AG10803 (cell line): ENCODE measurements around the gene GIGYF2.
"Not testable (repeated sequence)": the region's sequence is repeated elsewhere in the genome, so short reads cannot be mapped to it uniquely, and the experiment has no call there.

Source experiments
- DNase-seq: peaks from one replicate; pipeline ENCODE4 v3.0.0; 2010; ENCODE audit warnings: low read depth
- H3K4me3 ChIP-seq: 2 replicates; pipeline ENCODE4 v1.5.1; 2011; ENCODE audit warnings: mild to moderate bottlenecking, low read length, control low read depth
- CTCF ChIP-seq: conservative IDR thresholded peaks from 2 replicates; pipeline ENCODE4 v1.5.1; 2011; ENCODE audit warnings: mild to moderate bottlenecking, low read length, control low read depth, inconsistent platforms

Gene GIGYF2

GRCh38 chr2:232897598-232898408 is 200.7 kb downstream of the GIGYF2 start:
- no peak for DNase-seq
- no peak overlapping the region for H3K4me3 ChIP-seq
- no peak for TF ChIP-seq CTCF

GRCh38 chr2:232898592-232899543 is 201.7 kb downstream of the GIGYF2 start:
- no peak for TF ChIP-seq CTCF
- DNase-seq: peak; percentile 42
- H3K4me3 ChIP-seq: no peak overlapping the region

- TF ChIP-seq CTCF: no peak
- H3K4me3 ChIP-seq: no peak overlapping the region
- no peak for DNase-seq
Observed at GRCh38 chr2:232900811-232901735, 203.9 kb downstream of the GIGYF2 start.

- TF ChIP-seq CTCF: no peak
- peak; percentile 82 for DNase-seq
- H3K4me3 ChIP-seq: no peak overlapping the region
Observed at GRCh38 chr2:232901736-232902578, 204.8 kb downstream of the GIGYF2 start.

- no peak for TF ChIP-seq CTCF
- no peak overlapping the region for H3K4me3 ChIP-seq
- no peak for DNase-seq
Observed at GRCh38 chr2:232903989-232904388, 206.9 kb downstream of the GIGYF2 start.

GRCh38 chr2:232906867-232907717 is 210.0 kb downstream of the GIGYF2 start:
- H3K4me3 ChIP-seq, DNase-seq: not testable (repeated sequence)

GRCh38 chr2:232907718-232908085 is 210.6 kb downstream of the GIGYF2 start:
- not testable (repeated sequence) for H3K4me3 ChIP-seq, DNase-seq
